HFFc6 (cell line): ENCODE measurements around the gene ASPSCR1. TPM values are rescaled to one million over a fixed set of nuclear protein-coding genes. Genes with fewer than 3 reads are reported as not detected.

ENCODE experiments used
- DNase-seq: peaks from one replicate; pipeline ENCODE4 v3.0.0-alpha.2; 2018
- H3K27ac Mint-ChIP-seq: 2 replicates; pipeline ENCODE4 v1.8.0; 2020; ENCODE audit warnings: mild to moderate bottlenecking, mixed read lengths
- H3K27me3 Mint-ChIP-seq: 2 replicates; pipeline ENCODE4 v1.8.0; 2021; ENCODE audit warnings: mild to moderate bottlenecking, moderate library complexity, mixed read lengths; ENCODE audit not compliant: insufficient read depth
- H3K36me3 Mint-ChIP-seq: 2 replicates; pipeline ENCODE4 v1.8.0; 2021; ENCODE audit warnings: low read depth, mixed read lengths
- H3K4me1 Mint-ChIP-seq: 2 replicates; pipeline ENCODE4 v1.8.0; 2020; ENCODE audit warnings: low read depth, mixed read lengths
- H3K4me3 Mint-ChIP-seq: 2 replicates; pipeline ENCODE4 v1.8.0; 2020; ENCODE audit warnings: mild to moderate bottlenecking, moderate library complexity, mixed read lengths
- H3K9me3 Mint-ChIP-seq: 2 replicates; pipeline ENCODE4 v1.8.0; 2020; ENCODE audit warnings: mild to moderate bottlenecking, mixed read lengths
- CTCF ChIP-seq: fragments of 200-600 bp; sonication (generic); IDR thresholded peaks from 2 replicates; pipeline ENCODE4 v1.5.0; 2021; ENCODE audit warnings: antibody characterized with exemption, mild to moderate bottlenecking
- total RNA-seq, 6 experiments: library from RNA; stranded (reverse); fragmentation: NEBNext Ultra II Directional; extraction: Animal tissue kit (Norgen Biotek cat#: 25700); gene quantifications; 2 replicates in 1 of 6; 3 replicates in 5 of 6; pipeline ENCODE4 v1.2.3, GENCODE V29; 2021

Gene ASPSCR1
- total RNA-seq, 6 experiments from 2014 or later: 26.6 to 36.8 (median 34.7) TPM

GRCh38 chr17:82041144-82041814 lies 63.9 kb downstream of the ASPSCR1 start:
- TF ChIP-seq CTCF: no peak
- Mint-ChIP-seq H3K9me3 (no peaks in the 10 kb centered on the region), H3K27ac (no peak overlapping the region; the same call in 1 of the 2 replicates), H3K4me3 (peak overlapping the region; percentile 20; the same call in 1 of the 2 replicates), H3K36me3 (no peaks in the 10 kb centered on the region), H3K4me1 (peaks cover 17% of the 10 kb centered on the region), H3K27me3 (no peaks in the 10 kb centered on the region; the same call in 1 of the 2 replicates)
- DNase-seq: no peak

- no peak for TF ChIP-seq CTCF
- peaks cover 3% of the 10 kb centered on the region; the same call in 1 of the 2 replicates for H3K36me3 Mint-ChIP-seq
- H3K4me1 Mint-ChIP-seq: peaks cover 15% of the 10 kb centered on the region
- no peak for DNase-seq
- no peaks in the 10 kb centered on the region; the same call in 1 of the 2 replicates for H3K27me3 Mint-ChIP-seq
- no peaks in the 10 kb centered on the region for H3K9me3 Mint-ChIP-seq
- H3K27ac Mint-ChIP-seq: no peak overlapping the region
- H3K4me3 Mint-ChIP-seq: no peak overlapping the region
Measured at GRCh38 chr17:82042649-82043048, 65.2 kb downstream of the ASPSCR1 start.

GRCh38 chr17:82043507-82043906 lies 66.1 kb downstream of the ASPSCR1 start:
- no peaks in the 10 kb centered on the region for H3K9me3 Mint-ChIP-seq
- no peaks in the 10 kb centered on the region; the same call in 1 of the 2 replicates for H3K27me3 Mint-ChIP-seq
- no peak overlapping the region for H3K27ac Mint-ChIP-seq

GRCh38 chr17:82045936-82046484 lies 68.6 kb downstream of the ASPSCR1 start:
- DNase-seq: no peak
- H3K4me3 Mint-ChIP-seq: no peak overlapping the region
- H3K9me3 Mint-ChIP-seq: no peaks in the 10 kb centered on the region
- no peak overlapping the region for H3K27ac Mint-ChIP-seq
- H3K27me3 Mint-ChIP-seq: no peaks in the 10 kb centered on the region; the same call in 1 of the 2 replicates
- no peak for TF ChIP-seq CTCF
- H3K4me1 Mint-ChIP-seq: peaks cover 7% of the 10 kb centered on the region
- peaks cover 5% of the 10 kb centered on the region; the same call in 1 of the 2 replicates for H3K36me3 Mint-ChIP-seq

More at GRCh38 chr17:82043507-82043906, 66.1 kb downstream of the ASPSCR1 start:
- Mint-ChIP-seq H3K4me1 (peaks cover 10% of the 10 kb centered on the region), H3K4me3 (no peak overlapping the region), H3K36me3 (peaks cover 5% of the 10 kb centered on the region; the same call in 1 of the 2 replicates)
- TF ChIP-seq CTCF: no peak
- no peak for DNase-seq

GRCh38 chr17:82046903-82047302 lies 69.5 kb downstream of the ASPSCR1 start:
- TF ChIP-seq CTCF: no peak
- Mint-ChIP-seq H3K36me3 (peaks cover 5% of the 10 kb centered on the region; the same call in 1 of the 2 replicates), H3K27ac (no peak overlapping the region), H3K4me3 (no peak overlapping the region), H3K27me3 (no peaks in the 10 kb centered on the region), H3K9me3 (no peaks in the 10 kb centered on the region), H3K4me1 (no peaks in the 10 kb centered on the region)
- DNase-seq: no peak
